Measurements from ENCODE around the gene CD6. TPM values are rescaled to one million over a fixed set of nuclear protein-coding genes. Genes with fewer than 3 reads are reported as not detected.

CD6 gene
- total and polyA plus RNA-seq, 10 of the 15 experiments (the other 5 are each of a cell fraction or from before 2014, with no cell fraction given), result 0.37 to 17.6 (median 6.2) TPM

DNA sequence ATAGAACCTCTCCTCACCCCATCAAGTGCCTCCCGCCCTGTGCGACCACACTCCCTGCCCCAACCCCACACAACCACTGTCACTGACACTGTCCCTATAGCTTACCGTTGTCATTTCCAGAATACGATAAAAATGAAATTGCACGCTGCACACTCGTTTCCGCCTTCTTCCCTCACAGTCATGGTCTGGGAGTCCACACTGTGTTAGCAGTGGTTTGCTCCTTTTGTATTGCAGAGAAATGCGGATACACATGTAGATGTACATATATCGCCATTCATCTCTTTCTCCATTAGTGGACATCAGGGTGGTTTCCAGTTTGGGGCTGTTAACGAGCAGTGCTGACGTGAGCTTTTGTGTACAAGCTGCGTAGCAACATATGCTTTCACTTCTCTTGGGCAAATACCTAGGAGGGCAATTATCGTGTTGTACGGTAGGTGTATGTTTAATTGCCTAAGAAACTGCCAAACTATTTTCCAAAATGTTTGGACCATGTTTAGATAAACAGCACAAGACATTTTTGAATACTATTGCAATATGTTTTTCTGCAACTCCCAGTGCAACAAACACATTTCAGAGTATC is 71.6 kb downstream of the CD6 start (continued):
- TF ChIP-seq, protein P1, sequence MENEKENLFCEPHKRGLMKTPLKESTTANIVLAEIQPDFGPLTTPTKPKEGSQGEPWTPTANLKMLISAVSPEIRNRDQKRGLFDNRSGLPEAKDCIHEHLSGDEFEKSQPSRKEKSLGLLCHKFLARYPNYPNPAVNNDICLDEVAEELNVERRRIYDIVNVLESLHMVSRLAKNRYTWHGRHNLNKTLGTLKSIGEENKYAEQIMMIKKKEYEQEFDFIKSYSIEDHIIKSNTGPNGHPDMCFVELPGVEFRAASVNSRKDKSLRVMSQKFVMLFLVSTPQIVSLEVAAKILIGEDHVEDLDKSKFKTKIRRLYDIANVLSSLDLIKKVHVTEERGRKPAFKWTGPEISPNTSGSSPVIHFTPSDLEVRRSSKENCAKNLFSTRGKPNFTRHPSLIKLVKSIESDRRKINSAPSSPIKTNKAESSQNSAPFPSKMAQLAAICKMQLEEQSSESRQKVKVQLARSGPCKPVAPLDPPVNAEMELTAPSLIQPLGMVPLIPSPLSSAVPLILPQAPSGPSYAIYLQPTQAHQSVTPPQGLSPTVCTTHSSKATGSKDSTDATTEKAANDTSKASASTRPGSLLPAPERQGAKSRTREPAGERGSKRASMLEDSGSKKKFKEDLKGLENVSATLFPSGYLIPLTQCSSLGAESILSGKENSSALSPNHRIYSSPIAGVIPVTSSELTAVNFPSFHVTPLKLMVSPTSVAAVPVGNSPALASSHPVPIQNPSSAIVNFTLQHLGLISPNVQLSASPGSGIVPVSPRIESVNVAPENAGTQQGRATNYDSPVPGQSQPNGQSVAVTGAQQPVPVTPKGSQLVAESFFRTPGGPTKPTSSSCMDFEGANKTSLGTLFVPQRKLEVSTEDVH (IDR thresholded peaks at IDR 0.05; ENCODE audit: low read depth, partially characterized antibody), result no peak
- TF ChIP-seq ZBED1 (IDR thresholded peaks at IDR 0.05; ENCODE audit: borderline replicate concordance), result no peak
- TF ChIP-seq NFIC (IDR thresholded peaks at IDR 0.05; ENCODE audit: low read depth, low read length), result no peak
- no peak for TF ChIP-seq NRF1 (conservative IDR thresholded peaks at IDR 0.05; ENCODE audit: low read depth, low read length)
- TF ChIP-seq, protein P2, sequence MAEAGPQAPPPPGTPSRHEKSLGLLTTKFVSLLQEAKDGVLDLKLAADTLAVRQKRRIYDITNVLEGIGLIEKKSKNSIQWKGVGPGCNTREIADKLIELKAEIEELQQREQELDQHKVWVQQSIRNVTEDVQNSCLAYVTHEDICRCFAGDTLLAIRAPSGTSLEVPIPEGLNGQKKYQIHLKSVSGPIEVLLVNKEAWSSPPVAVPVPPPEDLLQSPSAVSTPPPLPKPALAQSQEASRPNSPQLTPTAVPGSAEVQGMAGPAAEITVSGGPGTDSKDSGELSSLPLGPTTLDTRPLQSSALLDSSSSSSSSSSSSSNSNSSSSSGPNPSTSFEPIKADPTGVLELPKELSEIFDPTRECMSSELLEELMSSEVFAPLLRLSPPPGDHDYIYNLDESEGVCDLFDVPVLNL (IDR thresholded peaks at IDR 0.05; ENCODE audit: low read depth, low read length), result no peak
- no peak for TF ChIP-seq CHD4 (IDR thresholded peaks at IDR 0.05)
- TF ChIP-seq, protein P3, sequence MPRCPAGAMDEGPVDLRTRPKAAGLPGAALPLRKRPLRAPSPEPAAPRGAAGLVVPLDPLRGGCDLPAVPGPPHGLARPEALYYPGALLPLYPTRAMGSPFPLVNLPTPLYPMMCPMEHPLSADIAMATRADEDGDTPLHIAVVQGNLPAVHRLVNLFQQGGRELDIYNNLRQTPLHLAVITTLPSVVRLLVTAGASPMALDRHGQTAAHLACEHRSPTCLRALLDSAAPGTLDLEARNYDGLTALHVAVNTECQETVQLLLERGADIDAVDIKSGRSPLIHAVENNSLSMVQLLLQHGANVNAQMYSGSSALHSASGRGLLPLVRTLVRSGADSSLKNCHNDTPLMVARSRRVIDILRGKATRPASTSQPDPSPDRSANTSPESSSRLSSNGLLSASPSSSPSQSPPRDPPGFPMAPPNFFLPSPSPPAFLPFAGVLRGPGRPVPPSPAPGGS (IDR thresholded peaks at IDR 0.05; ENCODE audit: borderline replicate concordance, insufficient read depth, low read depth, low read length, poor library complexity, severe bottlenecking), result no peak
- no peak for TF ChIP-seq WRNIP1 (IDR thresholded peaks at IDR 0.05; ENCODE audit: borderline replicate concordance, low read depth, low read length)
- TF ChIP-seq CBX3 (IDR thresholded peaks at IDR 0.05; ENCODE audit: borderline replicate concordance, low read depth), result no peak
- no peak for TF ChIP-seq RBBP5 (conservative IDR thresholded peaks at IDR 0.05)
- no peak for TF ChIP-seq EED (IDR thresholded peaks at IDR 0.05; ENCODE audit: low read depth)
- TF ChIP-seq HDGF (IDR thresholded peaks at IDR 0.05), result 0 out of 2 replicates have a peak, but pooled peaks have one; percentile 34
- no peak for TF ChIP-seq EGR1 (IDR thresholded peaks at IDR 0.05; ENCODE audit: borderline replicate concordance in 1 of 2, low read depth in 2 of 2, low read length in 2 of 2)
- TF ChIP-seq TARDBP (IDR thresholded peaks at IDR 0.05; ENCODE audit: borderline replicate concordance), result no peak
- TF ChIP-seq POU2F2 (IDR thresholded peaks at IDR 0.05; ENCODE audit: borderline replicate concordance, low read depth, low read length), result peak; percentile 45; the same call in 1 of the 3 replicates
- no peak for TF ChIP-seq KDM1A (IDR thresholded peaks at IDR 0.05; ENCODE audit: borderline replicate concordance)
- TF ChIP-seq YY1 (IDR thresholded peaks at IDR 0.05; ENCODE audit: low read depth, low read length), result no peak
- TF ChIP-seq RFX5 (IDR thresholded peaks at IDR 0.05; ENCODE audit: low read depth, low read length), result no peak
- TF ChIP-seq, protein P4, sequence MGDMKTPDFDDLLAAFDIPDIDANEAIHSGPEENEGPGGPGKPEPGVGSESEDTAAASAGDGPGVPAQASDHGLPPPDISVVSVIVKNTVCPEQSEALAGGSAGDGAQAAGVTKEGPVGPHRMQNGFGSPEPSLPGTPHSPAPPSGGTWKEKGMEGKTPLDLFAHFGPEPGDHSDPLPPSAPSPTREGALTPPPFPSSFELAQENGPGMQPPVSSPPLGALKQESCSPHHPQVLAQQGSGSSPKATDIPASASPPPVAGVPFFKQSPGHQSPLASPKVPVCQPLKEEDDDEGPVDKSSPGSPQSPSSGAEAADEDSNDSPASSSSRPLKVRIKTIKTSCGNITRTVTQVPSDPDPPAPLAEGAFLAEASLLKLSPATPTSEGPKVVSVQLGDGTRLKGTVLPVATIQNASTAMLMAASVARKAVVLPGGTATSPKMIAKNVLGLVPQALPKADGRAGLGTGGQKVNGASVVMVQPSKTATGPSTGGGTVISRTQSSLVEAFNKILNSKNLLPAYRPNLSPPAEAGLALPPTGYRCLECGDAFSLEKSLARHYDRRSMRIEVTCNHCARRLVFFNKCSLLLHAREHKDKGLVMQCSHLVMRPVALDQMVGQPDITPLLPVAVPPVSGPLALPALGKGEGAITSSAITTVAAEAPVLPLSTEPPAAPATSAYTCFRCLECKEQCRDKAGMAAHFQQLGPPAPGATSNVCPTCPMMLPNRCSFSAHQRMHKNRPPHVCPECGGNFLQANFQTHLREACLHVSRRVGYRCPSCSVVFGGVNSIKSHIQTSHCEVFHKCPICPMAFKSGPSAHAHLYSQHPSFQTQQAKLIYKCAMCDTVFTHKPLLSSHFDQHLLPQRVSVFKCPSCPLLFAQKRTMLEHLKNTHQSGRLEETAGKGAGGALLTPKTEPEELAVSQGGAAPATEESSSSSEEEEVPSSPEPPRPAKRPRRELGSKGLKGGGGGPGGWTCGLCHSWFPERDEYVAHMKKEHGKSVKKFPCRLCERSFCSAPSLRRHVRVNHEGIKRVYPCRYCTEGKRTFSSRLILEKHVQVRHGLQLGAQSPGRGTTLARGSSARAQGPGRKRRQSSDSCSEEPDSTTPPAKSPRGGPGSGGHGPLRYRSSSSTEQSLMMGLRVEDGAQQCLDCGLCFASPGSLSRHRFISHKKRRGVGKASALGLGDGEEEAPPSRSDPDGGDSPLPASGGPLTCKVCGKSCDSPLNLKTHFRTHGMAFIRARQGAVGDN (IDR thresholded peaks at IDR 0.05), result 0 out of 2 replicates have a peak, but pooled peaks have one; percentile 34
- TF ChIP-seq NFYA (IDR thresholded peaks at IDR 0.05; ENCODE audit: borderline replicate concordance, low read depth, low read length), result no peak
- TF ChIP-seq GABPA (IDR thresholded peaks at IDR 0.05; ENCODE audit: low read depth), result no peak
